Measurements from ENCODE around the gene RPS6KB2. TPM values are rescaled to one million over a fixed set of nuclear protein-coding genes. Genes with fewer than 3 reads are reported as not detected.

The RPS6KB2 gene
- total and polyA plus RNA-seq, 2 donors (not counting 1 experiment from before 2014, with no cell fraction given) = 81.8 to 131 TPM

- TF ChIP-seq CTCF (IDR thresholded peaks at IDR 0.05) (no peak), EZH2 (IDR thresholded peaks at IDR 0.05; ENCODE audit: borderline replicate concordance, insufficient read depth, low read depth, low read length, poor library complexity, severe bottlenecking) (no peak)
- H3K27me3 ChIP-seq (replicated peaks in 1 of 4; ENCODE audit: control extremely low read depth in 1 of 4, control insufficient read depth in 3 of 4, insufficient read depth in 4 of 4, low read length in 3 of 4) = no peaks in the 10 kb centered on the region
- H3K79me2 ChIP-seq (ENCODE audit: control insufficient read depth, insufficient read depth, low read length) = peaks cover 20% of the 10 kb centered on the region
- POLR2A ChIA-PET = interaction anchor here (5.8 kb wide), 1 partner anchor 31 kb away, joined by 153 read pairs; the partner anchor contains the start of gene POLD4
- H3K9me3 ChIP-seq (ENCODE audit: control extremely low read depth in 1 of 3, control insufficient read depth in 2 of 3, insufficient read depth in 1 of 3, low read length in 2 of 3) = no peaks in the 10 kb centered on the region
- H3K36me3 ChIP-seq (replicated peaks in 1 of 2; ENCODE audit: control extremely low read depth in 1 of 2, control insufficient read depth in 1 of 2, extremely low read depth in 1 of 2, insufficient read depth in 2 of 2, low read length in 1 of 2) = no peaks in the 10 kb centered on the region
- peaks cover 31% of the 10 kb centered on the region for H3K4me1 Mint-ChIP-seq
- intact Hi-C loops (cut with micrococcal nuclease) = loop anchor here (5.0 kb wide), 2 partner anchors 98 to 143 kb away; partner anchors contain the start of gene ANKRD13D
- peaks cover 7% of the 10 kb centered on the region for H4K20me1 ChIP-seq (ENCODE audit: control insufficient read depth, insufficient read depth, low read length, poor library complexity, severe bottlenecking)
- H3K9ac ChIP-seq (ENCODE audit: low read length) = no peak overlapping the region
- H3K9me3 Mint-ChIP-seq (ENCODE audit: insufficient read depth) = no peaks in the 10 kb centered on the region
- no peak for DNase-seq
- CTCF ChIA-PET = interaction anchor here (0.5 to 42.2 kb wide), 6 partner anchors 30 to 331 kb away, joined by 3 to 2379 read pairs (median 4); partner anchors contain the start of genes CLCF1 and POLD4
- H2AFZ ChIP-seq (ENCODE audit: insufficient read depth, low read depth, low read length, poor library complexity, severe bottlenecking) = no peak overlapping the region
- no peak overlapping the region for H3K27ac ChIP-seq (ENCODE audit: low read length in 2 of 2)
- H3K4me3 ChIP-seq (ENCODE audit: control extremely low read depth in 1 of 5, extremely low read depth in 1 of 5, insufficient read depth in 1 of 5, low read depth in 2 of 5, low read length in 4 of 5) = no peak overlapping the region
- H3K27ac Mint-ChIP-seq = no peak overlapping the region
- no peak overlapping the region for H3K4me2 ChIP-seq (replicated peaks; ENCODE audit: low read depth, low read length, poor library complexity, severe bottlenecking)
- H3K4me3 Mint-ChIP-seq = no peak overlapping the region
- 96% methylated on average over 3 of the region's 3 CpGs for WGBS (ENCODE audit: insufficient coverage)
- no peak for ATAC-seq (ENCODE audit: low read depth)
- no peaks in the 10 kb centered on the region for H3K27me3 Mint-ChIP-seq
- H3K4me1 ChIP-seq (ENCODE audit: control insufficient read depth in 2 of 2, insufficient read depth in 2 of 2, low read length in 2 of 2) = peaks cover 22 to 34% of the 10 kb centered on the region in 2 donors
Observed at GRCh38 chr11:67384851-67385366, 43.4 kb upstream of the RPS6KB2 start.

GRCh38 chr11:67387069-67387468, 41.2 kb upstream of the RPS6KB2 start:
- no peak overlapping the region for H3K4me3 ChIP-seq (ENCODE audit: control extremely low read depth in 1 of 5, extremely low read depth in 1 of 5, insufficient read depth in 1 of 5, low read depth in 2 of 5, low read length in 4 of 5)
- no peaks in the 10 kb centered on the region for H3K27me3 ChIP-seq (replicated peaks in 1 of 4; ENCODE audit: control extremely low read depth in 1 of 4, control insufficient read depth in 3 of 4, insufficient read depth in 4 of 4, low read length in 3 of 4)
- no peaks in the 10 kb centered on the region for H3K9me3 ChIP-seq (ENCODE audit: control extremely low read depth in 1 of 3, control insufficient read depth in 2 of 3, insufficient read depth in 1 of 3, low read length in 2 of 3)
- H3K27me3 Mint-ChIP-seq = no peaks in the 10 kb centered on the region
- ATAC-seq (ENCODE audit: low read depth) = no peak
- WGBS (ENCODE audit: insufficient coverage) = 30% methylated on average over 2 of the region's 9 CpGs
- no peaks in the 10 kb centered on the region for H3K9me3 Mint-ChIP-seq (ENCODE audit: insufficient read depth)
- H3K27ac ChIP-seq (ENCODE audit: low read length in 2 of 2) = no peak overlapping the region
- no peak overlapping the region for H2AFZ ChIP-seq (ENCODE audit: insufficient read depth, low read depth, low read length, poor library complexity, severe bottlenecking)
- H3K36me3 ChIP-seq (replicated peaks in 1 of 2; ENCODE audit: control extremely low read depth in 1 of 2, control insufficient read depth in 1 of 2, extremely low read depth in 1 of 2, insufficient read depth in 2 of 2, low read length in 1 of 2) = no peaks in the 10 kb centered on the region
- no peak overlapping the region for H3K9ac ChIP-seq (ENCODE audit: low read length)
- peaks cover 10 to 29% of the 10 kb centered on the region in 2 donors for H3K4me1 ChIP-seq (ENCODE audit: control insufficient read depth in 2 of 2, insufficient read depth in 2 of 2, low read length in 2 of 2)
- POLR2A ChIA-PET = interaction anchor here (0.7 to 1.5 kb wide), 4 partner anchors 11 to 928 kb away, joined by 4 to 8 read pairs (median 4); partner anchors contain the start of gene POLD4
- H3K4me1 Mint-ChIP-seq = peaks cover 25% of the 10 kb centered on the region
- TF ChIP-seq CTCF (IDR thresholded peaks at IDR 0.05) = no peak
- no peak for TF ChIP-seq EZH2 (IDR thresholded peaks at IDR 0.05; ENCODE audit: borderline replicate concordance, insufficient read depth, low read depth, low read length, poor library complexity, severe bottlenecking)
- H3K4me3 Mint-ChIP-seq = no peak overlapping the region
- H3K4me2 ChIP-seq (replicated peaks; ENCODE audit: low read depth, low read length, poor library complexity, severe bottlenecking) = no peak overlapping the region
- DNase-seq = no peak
- peaks cover 15% of the 10 kb centered on the region for H4K20me1 ChIP-seq (ENCODE audit: control insufficient read depth, insufficient read depth, low read length, poor library complexity, severe bottlenecking)
- intact Hi-C loops (cut with micrococcal nuclease) = no loop called here
- H3K27ac Mint-ChIP-seq = no peak overlapping the region
- CTCF ChIA-PET = interaction anchor here (0.9 to 42.2 kb wide), 11 partner anchors 8 to 306 kb away, joined by 3 to 2379 read pairs (median 3); partner anchors contain the start of genes CLCF1, GRK2, POLD4 and PPP1CA
- peaks cover 35% of the 10 kb centered on the region for H3K79me2 ChIP-seq (ENCODE audit: control insufficient read depth, insufficient read depth, low read length)
